Parathyroid adenoma (tissue), 2 donors: ENCODE results near the gene WDR38.
A peak's percentile ranks its signal among the peaks of the same experiment; 100 is the strongest.

Experiments
- H2AFZ ChIP-seq: fragments of 300-600 bp; sonication (generic); one replicate; pipeline ENCODE4 v1.7.0; 2017; ENCODE audit warnings: antibody characterized with exemption, mild to moderate bottlenecking
- H3K27ac ChIP-seq: fragments of 300-600 bp; sonication (generic); one replicate; pipeline ENCODE4 v1.7.0; 2017
- H3K27me3 ChIP-seq: fragments of 300-600 bp; sonication (generic); one replicate; pipeline ENCODE4 v1.7.0; 2017; ENCODE audit warnings: low read length; ENCODE audit not compliant: control insufficient read depth, insufficient read depth
- H3K36me3 ChIP-seq: fragments of 300-600 bp; sonication (generic); one replicate; pipeline ENCODE4 v1.7.0; 2017; ENCODE audit warnings: low read length; ENCODE audit not compliant: control insufficient read depth, insufficient read depth
- H3K4me1 ChIP-seq: fragments of 300-600 bp; sonication (generic); one replicate; pipeline ENCODE4 v1.7.0; 2017; ENCODE audit warnings: control low read depth
- H3K4me2 ChIP-seq: fragments of 300-600 bp; sonication (generic); one replicate; pipeline ENCODE4 v1.7.0; 2017; ENCODE audit warnings: low read length
- H3K4me3 ChIP-seq: fragments of 300-600 bp; sonication (generic); one replicate; pipeline ENCODE4 v1.7.0; 2017; ENCODE audit warnings: low read depth, low read length
- H3K79me2 ChIP-seq: fragments of 300-600 bp; sonication (generic); one replicate; pipeline ENCODE4 v1.7.0; 2017; ENCODE audit warnings: control low read depth
- H3K9ac ChIP-seq: fragments of 300-600 bp; sonication (generic); one replicate; pipeline ENCODE4 v1.7.0; 2017; ENCODE audit warnings: mild to moderate bottlenecking
- H3K9me3 ChIP-seq: fragments of 300-600 bp; sonication (generic); one replicate; pipeline ENCODE4 v1.7.0; 2017; ENCODE audit warnings: low read length; ENCODE audit not compliant: control insufficient read depth
- CTCF ChIP-seq: fragments of 300-600 bp; sonication (generic); IDR thresholded peaks from one replicate; pipeline ENCODE4 v1.7.0; 2017; ENCODE audit warnings: antibody characterized with exemption, mild to moderate bottlenecking
- donor health status: primary hyperparathyroidism.

WDR38 gene

GRCh38 chr9:124861342-124862229 lies 8.3 kb downstream of the WDR38 start, which contains the start of the genes ARPC5L and RPL35:
Gene ARPC5L, plus strand, starts transcription at chr9:124862130. Its CDS starts 7,161 bp downstream, at chr9:124869291.
Gene RPL35, minus strand, starts transcription at chr9:124861957. Its CDS starts 45 bp downstream, at chr9:124861912.
- peaks cover 7% of the 10 kb centered on the region for H3K4me1 ChIP-seq
- peak within 1 kb of the TSS; percentile 90 for H3K4me3 ChIP-seq
- no peaks in the 10 kb centered on the region for H3K9me3 ChIP-seq
- peak; percentile 26 for TF ChIP-seq CTCF
- peak within 1 kb of the TSS; percentile 82 for H3K27ac ChIP-seq
- no peaks in the 10 kb centered on the region for H3K36me3 ChIP-seq
- peak within 1 kb of the TSS; percentile 73 for H3K4me2 ChIP-seq
- no peaks in the 10 kb centered on the region for H3K27me3 ChIP-seq
- H3K9ac ChIP-seq, result no peak within 1 kb of the TSS
- H2AFZ ChIP-seq, result peak within 1 kb of the TSS; percentile 71
- H3K79me2 ChIP-seq, result peaks cover 2% of the 10 kb centered on the region

GRCh38 chr9:124863371-124863871 lies 10.2 kb downstream of the WDR38 start:
- no peak overlapping the region for H2AFZ ChIP-seq
- TF ChIP-seq CTCF, result no peak
- no peak overlapping the region for H3K4me2 ChIP-seq
- no peaks in the 10 kb centered on the region for H3K9me3 ChIP-seq
- H3K79me2 ChIP-seq, result peaks cover 2% of the 10 kb centered on the region
- H3K27ac ChIP-seq, result no peak overlapping the region
- H3K36me3 ChIP-seq, result no peaks in the 10 kb centered on the region
- peaks cover 7% of the 10 kb centered on the region for H3K4me1 ChIP-seq
- no peaks in the 10 kb centered on the region for H3K27me3 ChIP-seq
- H3K4me3 ChIP-seq, result no peak overlapping the region
- H3K9ac ChIP-seq, result no peak overlapping the region

- Histone ChIP-seq H3K27ac (peak overlapping the region; percentile 93), H2AFZ (peak overlapping the region; percentile 93), H3K36me3 (no peaks in the 10 kb centered on the region), H3K9me3 (no peaks in the 10 kb centered on the region), H3K9ac (peak overlapping the region; percentile 53), H3K27me3 (no peaks in the 10 kb centered on the region), H3K4me3 (peak overlapping the region; percentile 85), H3K4me1 (peaks cover 2% of the 10 kb centered on the region), H3K79me2 (peaks cover 15% of the 10 kb centered on the region), H3K4me2 (peak overlapping the region; percentile 92)
- no peak for TF ChIP-seq CTCF
Measured at GRCh38 chr9:124868511-124869465, 15.5 kb downstream of the WDR38 start.

- H3K9me3 ChIP-seq, result no peaks in the 10 kb centered on the region
- no peaks in the 10 kb centered on the region for H3K27me3 ChIP-seq
- peak overlapping the region; percentile 49 for H3K27ac ChIP-seq
- peak overlapping the region; percentile 93 for H2AFZ ChIP-seq
- peak overlapping the region; percentile 85 for H3K4me3 ChIP-seq
- no peaks in the 10 kb centered on the region for H3K36me3 ChIP-seq
- no peak for TF ChIP-seq CTCF
- H3K9ac ChIP-seq, result peak overlapping the region; percentile 46
- H3K4me2 ChIP-seq, result peak overlapping the region; percentile 92
- peaks cover 15% of the 10 kb centered on the region for H3K79me2 ChIP-seq
- H3K4me1 ChIP-seq, result peaks cover 2% of the 10 kb centered on the region
Measured at GRCh38 chr9:124869466-124869985, 16.3 kb downstream of the WDR38 start.
